HUES48 (cell line): ENCODE measurements around the gene ATRAID.
A peak's percentile ranks its signal among the peaks of the same experiment; 100 is the strongest.

Experiments
- H3K27ac ChIP-seq: one replicate; pipeline ENCODE4 v1.7.0; 2013; ENCODE audit warnings: low read depth, low read length, inconsistent platforms
- H3K27me3 ChIP-seq: 2 replicates; pipeline ENCODE4 v1.6.1; 2013; ENCODE audit warnings: mild to moderate bottlenecking, low read length; ENCODE audit not compliant: control insufficient read depth, insufficient read depth
- H3K36me3 ChIP-seq: 2 replicates; pipeline ENCODE4 v1.6.1; 2013; ENCODE audit warnings: low read length; ENCODE audit not compliant: control insufficient read depth, insufficient read depth
- H3K4me1 ChIP-seq: 2 replicates; pipeline ENCODE4 v1.6.1; 2013; ENCODE audit warnings: mild to moderate bottlenecking, low read length; ENCODE audit not compliant: control insufficient read depth, insufficient read depth
- H3K4me3 ChIP-seq: 2 replicates; pipeline ENCODE4 v1.5.1; 2013; ENCODE audit warnings: mild to moderate bottlenecking, low read depth, low read length
- H3K9ac ChIP-seq: 2 replicates; pipeline ENCODE4 v1.6.1; 2013; ENCODE audit warnings: mild to moderate bottlenecking, low read depth, low read length, moderate library complexity
- H3K9me3 ChIP-seq: 2 replicates; pipeline ENCODE4 v1.6.1; 2013; ENCODE audit warnings: low read length; ENCODE audit not compliant: control insufficient read depth, insufficient read depth

Gene ATRAID

DNA sequence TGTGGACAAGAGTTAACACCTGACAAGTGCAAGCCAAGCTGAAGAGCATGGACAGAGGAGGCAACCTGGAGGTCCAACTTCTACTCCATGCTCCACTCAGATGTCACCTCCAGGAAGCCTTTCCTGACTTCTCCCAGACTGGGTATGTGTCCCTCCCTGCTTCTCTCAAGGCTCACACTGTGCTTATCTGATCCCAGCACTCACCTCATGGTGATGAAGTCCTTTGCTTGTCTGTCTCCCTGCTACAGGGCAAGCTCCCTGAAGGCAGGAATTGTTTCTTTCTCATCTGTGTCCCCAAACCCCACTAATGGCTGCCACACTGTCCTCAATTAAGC is 53.7 kb downstream of the ATRAID start:
- Histone ChIP-seq H3K27me3 (peaks cover 66% of the 10 kb centered on the region), H3K4me1 (peaks cover 21% of the 10 kb centered on the region), H3K4me3 (peak overlapping the region; percentile 69; the same call in 1 of the 2 replicates), H3K9ac (0 out of 2 replicates have a peak overlapping the region, but pooled peaks have one; percentile 34), H3K36me3 (no peaks in the 10 kb centered on the region), H3K9me3 (no peaks in the 10 kb centered on the region), H3K27ac (no peak overlapping the region)
